HG02943 (cell line): ENCODE data around the gene SOWAHD.
"Not testable (repeated sequence)": the region's sequence is repeated elsewhere in the genome, so short reads cannot be mapped to it uniquely, and the experiment has no call there.

ENCODE experiments used
- ATAC-seq: cut with Tn5 transposase; IDR thresholded peaks from one replicate; pipeline ENCODE4 v1.9.1; 2021; ENCODE audit warnings: mild to moderate bottlenecking, low read depth, moderate library complexity; ENCODE audit not compliant: unreplicated experiment

SOWAHD gene

DNA sequence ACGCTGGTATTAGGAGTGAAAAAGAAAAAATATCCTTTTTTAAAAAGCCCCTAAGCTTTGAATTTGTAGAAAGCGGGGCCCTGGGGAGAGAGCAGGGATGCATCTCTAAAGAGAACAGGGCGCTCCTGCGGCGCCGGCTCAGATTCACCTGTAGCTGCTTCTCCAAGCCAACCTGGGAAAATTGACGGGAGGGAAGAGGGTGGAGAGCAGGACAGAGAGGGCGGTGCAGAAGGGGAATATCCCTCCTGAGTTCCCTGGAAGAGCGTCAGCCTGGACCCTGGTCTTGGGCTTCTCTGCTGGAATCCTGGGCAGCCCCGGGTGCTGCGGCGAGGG, 776 bp upstream of the SOWAHD start:
- no peak for ATAC-seq

DNA sequence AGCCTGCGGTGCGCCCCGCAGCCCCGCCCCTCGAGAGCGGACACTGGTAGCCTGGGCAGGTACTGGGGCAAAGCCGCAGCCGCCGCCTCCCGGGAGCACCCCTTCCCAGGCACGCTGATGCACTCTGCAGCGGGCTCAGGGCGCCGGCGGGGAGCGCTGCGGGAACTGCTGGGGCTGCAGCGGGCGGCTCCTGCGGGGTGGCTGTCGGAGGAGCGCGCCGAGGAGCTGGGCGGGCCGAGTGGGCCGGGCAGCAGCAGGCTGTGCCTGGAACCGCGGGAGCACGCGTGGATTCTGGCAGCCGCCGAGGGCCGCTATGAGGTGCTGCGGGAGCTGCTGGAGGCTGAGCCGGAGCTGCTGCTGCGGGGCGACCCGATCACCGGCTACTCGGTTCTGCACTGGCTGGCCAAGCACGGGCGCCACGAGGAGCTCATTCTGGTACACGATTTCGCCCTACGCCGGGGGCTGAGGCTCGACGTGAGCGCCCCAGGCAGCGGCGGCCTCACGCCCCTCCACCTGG, 401 bp downstream of the SOWAHD start:
- ATAC-seq, result no peak

DNA sequence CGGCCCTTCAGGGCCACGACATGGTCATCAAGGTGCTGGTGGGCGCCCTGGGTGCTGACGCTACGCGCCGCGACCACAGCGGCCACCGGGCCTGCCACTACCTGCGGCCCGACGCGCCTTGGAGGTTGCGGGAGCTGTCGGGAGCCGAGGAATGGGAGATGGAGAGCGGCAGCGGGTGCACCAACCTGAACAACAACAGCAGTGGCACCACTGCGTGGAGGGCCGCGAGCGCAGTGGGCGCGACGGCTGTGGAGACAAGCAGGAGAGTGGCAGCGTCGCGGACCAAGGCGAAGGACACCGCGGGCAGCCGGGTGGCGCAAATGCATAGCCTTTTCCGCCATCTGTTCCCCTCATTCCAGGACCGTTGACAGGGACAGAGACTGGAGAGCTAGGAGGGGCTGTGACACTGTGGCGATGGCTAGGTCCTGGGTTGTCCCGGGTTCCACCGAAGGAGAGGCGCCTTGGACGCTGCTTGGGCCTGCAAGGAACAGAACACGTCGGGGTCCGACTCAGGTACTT, 919 bp downstream of the SOWAHD start:
- no peak for ATAC-seq

DNA sequence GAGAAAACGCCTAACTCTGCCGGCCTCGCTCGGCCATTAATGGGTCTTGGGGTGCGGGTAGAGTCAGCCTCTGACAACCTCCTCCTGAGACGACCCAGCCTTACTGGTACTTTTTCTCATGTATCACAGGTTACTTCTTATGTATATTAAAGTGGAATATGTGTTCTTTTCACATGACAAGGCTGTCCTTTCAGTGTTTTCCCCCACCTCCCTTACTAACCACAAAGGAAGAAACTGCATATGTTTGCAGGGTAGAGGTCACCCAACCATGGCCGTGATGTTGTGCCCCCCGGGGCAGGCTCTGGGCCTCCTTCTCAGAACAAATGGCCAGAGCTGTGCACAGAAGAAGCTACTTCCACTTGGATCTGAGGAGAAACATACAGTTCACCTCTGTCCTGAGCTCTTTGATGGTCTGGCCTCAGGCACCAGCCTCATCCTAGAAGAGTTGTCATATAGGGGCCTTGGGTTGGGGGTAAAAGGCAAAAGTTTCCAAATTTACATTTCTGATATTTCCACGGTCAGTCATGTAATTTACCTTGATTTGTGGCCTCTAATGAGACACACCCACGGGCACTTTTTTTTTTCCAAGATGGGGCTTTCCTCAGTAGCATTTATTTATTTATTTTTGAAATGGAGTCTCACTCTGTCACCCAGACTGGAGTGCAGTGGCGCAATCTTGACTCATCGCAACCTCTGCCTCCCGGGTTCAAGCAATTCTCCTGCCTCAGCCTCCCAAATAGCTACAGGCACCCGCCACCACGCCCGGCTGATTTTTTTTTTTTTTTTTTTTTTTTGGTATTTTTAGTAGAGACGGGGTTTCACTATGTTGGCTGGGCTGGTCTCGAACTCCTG, 1.9 kb downstream of the SOWAHD start:
- no peak for ATAC-seq

DNA sequence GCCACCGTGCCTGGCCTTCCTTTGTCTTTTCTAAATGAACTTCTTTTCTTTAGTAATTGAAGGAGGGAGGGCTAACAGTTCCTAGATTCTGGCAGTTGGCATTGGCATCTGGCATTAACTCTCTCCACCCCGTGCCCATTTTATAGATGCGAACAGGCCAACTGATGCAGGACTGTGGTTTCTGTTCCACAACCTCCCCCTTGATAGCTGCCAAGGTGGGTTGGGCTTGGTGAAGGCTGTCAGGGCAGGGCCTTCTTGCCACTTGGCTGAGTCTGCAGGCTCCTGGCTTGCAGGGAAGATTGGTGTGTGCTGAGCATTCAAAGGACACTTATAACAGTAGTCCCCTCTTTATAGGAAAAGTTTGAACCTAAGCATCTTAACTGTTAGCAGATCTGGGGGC, 4.3 kb downstream of the SOWAHD start:
- ATAC-seq, result no peak

DNA sequence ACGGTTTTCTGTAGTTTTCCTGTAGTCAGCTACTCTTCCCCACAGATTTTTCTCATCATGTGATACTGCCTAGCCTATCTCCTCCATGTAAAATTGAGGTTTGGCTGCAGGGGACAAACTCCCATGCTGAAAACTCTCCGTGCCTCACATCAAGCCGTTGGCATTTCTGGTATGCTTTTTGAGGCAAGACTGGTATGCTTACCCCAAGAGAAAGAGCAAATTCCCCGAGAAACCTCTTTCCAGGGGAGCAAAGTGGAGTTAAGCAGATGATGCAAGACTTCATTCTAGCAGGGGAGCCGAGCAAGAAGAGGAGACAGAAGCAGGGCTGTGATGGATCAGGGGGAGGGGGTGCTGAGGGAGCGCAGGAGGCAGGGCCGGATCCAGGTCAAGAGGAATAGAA, 4.8 kb downstream of the SOWAHD start:
- no peak for ATAC-seq

DNA sequence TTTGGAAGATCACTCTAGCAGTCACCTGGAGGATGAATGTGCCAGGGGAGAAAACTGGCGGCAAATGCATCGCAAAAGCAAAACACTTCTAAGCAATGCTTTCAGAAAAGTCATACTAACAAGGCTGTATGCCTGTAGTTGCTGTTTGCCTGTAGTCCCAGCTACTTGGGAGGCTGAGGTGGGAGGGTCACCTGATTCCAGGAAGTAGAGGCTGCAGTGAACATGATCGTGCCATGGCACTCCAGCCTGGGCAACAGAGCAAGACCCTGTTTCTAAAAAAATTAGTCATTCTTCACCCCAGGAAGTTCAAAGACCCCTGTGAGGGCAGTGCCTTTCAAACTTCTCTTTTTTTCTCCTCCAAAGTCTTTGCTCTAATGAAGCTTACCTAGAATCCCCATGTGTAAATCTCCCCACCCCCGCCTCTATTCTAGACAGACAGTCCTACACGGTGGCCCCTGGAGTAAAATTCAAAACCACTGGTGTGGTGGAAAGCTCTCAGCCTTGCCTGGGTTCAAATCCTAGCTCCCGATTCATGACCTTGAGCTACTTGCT, 5.5 kb downstream of the SOWAHD start:
- no peak for ATAC-seq

DNA sequence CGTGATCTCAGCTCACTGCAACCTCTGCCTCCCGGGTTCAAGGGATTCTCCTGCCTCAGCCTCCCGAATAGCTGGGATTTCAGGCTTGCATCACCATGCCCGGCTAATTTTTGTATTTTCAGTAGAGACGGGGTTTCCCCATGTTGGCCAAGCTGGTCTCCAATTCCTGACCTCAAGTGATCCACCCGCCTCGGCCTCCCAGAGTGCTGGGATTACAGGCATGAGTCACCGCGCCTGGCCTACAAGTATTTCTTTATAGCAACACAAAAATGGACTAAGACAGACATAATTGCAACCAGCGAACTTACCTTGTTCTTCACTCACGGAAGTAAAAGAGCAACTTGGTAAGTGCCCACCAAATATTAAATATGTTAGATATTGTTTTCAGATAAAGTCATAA, 10.0 kb downstream of the SOWAHD start:
- ATAC-seq, result not testable (repeated sequence)

DNA sequence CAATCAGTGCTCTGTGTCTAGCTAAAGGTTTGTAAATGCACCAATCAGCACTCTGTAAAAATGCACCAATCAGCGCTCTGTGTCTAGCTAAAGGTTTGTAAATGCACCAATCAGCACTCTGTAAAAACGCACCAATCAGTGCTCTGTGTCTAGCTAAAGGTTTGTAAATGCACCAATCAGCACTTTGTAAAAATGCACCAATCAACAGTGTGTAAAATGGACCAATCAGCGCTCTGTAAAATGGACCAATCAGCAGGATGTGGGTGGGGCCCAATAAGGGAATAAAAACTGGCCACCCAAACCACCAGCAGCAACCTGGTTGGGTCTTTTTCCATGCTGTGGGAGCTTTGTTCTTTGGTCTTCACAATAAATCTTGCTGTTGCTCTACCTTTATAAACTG, 11.0 kb downstream of the SOWAHD start:
- not testable (repeated sequence) for ATAC-seq

DNA sequence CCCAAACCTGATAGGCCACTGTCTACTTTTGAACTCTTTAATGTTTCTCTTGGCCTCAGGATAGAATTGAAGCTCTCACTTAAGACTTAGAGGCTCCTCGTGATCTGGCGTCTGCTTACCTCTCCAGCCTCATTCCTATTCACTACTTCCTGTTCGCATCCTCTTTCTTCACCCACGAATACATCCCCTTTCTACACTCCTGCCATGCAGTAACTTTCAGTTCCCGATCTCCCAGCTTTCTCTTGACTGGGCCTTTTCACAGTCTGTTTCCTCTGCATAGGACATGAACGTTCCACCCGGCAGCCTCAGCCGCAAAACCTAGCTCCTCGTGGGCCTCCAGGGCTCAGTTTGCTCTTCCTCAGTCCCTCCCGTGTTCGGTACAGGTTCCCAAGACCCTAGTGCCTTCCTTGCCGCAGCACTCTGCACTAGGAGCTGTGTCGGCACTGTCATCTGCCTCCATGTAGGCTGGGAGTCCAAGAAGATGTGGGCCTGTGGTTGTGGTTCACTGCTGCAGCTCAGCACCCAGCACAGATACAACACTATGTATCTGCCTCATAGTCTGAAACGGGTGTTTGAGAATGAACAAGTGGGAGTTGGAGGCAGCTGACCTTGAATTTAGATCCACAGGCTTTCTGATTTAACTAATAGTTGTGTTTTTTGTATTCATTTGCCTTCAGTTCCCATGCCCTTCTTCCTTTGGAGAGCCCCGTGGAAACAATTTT, 17.3 kb downstream of the SOWAHD start:
- ATAC-seq, result no peak

DNA sequence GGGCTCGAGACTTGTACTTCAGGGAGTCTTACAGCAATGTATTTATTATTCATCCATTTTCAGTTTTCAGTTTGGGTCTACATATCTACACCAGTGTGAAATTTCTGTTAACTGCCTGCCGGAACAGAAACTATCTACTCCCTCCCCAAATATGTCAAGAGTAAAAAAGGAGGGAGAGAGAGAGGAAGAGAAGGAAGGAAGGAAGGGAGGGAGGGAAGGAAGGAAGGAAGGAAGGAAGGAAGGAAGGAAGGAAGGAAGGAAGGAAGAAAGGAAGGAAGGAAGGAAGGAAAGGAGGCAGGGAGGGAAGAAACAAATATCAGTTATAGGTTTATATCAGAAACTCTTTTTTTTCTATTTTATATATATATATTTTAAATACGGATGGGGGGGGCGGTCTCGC, 20.4 kb downstream of the SOWAHD start:
- no peak for ATAC-seq

DNA sequence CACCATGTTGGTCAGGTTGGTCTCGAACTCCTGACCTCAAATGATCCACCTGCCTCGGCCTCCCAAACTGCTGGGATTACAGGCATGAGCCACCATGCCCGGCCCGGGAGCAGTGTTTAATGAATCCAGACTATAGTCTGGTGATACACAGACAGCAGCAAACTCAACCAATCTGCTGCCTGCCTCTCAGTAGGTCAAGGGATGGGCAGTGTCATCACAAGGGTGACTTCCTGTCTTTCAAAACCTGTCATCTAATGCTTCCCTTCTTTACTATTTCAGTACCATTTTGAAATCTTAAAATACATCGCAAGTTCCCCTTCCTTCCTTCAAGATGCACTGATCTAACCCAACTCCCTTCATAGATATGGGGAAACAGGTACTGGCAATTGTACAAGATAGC, 24.6 kb downstream of the SOWAHD start:
- ATAC-seq, result no peak

DNA sequence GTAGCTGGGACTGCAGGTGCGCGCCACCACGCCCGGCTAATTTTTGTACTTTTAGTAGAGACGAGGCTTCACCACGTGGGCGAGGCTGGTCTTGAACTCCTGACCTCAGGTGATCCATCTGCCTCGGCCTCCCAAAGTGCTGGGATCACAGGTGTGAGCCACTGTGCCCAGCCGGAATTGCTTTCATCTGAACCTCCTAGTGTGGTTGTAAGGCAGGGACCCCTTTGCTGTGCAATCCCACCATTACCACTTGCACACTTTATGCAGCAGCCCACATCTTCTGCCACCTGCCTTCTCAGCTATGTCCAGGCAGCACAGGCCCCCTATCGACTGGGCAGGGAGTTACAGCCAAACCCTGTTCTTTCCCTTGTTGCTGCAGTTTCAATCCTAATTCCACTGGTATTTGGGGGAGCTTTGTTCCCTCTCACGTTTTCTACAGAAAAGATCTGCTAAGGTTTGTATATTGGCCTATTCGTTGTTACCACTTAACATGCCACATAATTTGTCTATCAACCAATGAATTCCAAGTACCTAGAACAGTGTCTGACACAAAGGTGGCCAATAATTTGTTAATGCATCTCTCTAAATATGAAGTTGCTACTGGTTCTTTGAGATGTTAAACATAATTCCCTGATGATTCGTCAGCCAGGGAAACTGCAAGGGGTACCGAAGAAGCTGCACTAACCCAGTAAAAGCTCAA, 26.5 kb downstream of the SOWAHD start:
- peak; percentile 58 for ATAC-seq

DNA sequence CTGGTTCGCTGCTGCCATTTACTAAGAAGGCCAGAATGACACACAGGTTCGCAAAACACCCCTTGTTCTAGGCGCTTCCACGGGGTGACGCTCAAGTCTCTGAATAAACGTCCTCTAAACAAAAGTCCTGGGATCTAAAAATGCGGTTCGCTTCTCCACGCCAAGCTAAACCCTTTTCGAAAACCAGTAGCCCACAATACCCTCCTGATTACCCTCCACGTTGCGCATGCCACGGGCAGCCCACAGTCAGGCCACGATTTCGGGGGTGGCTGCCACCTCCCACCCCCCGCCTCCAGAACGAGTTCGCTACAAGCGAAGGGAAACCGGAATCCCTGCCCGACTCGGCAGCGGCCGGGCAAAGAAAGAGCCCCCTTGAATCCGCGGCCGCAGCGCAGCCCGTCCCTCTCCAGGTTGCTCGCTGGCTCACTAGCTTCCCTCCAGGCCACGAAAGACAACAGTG, 32.6 kb downstream of the SOWAHD start:
- ATAC-seq, result peak; percentile 31

DNA sequence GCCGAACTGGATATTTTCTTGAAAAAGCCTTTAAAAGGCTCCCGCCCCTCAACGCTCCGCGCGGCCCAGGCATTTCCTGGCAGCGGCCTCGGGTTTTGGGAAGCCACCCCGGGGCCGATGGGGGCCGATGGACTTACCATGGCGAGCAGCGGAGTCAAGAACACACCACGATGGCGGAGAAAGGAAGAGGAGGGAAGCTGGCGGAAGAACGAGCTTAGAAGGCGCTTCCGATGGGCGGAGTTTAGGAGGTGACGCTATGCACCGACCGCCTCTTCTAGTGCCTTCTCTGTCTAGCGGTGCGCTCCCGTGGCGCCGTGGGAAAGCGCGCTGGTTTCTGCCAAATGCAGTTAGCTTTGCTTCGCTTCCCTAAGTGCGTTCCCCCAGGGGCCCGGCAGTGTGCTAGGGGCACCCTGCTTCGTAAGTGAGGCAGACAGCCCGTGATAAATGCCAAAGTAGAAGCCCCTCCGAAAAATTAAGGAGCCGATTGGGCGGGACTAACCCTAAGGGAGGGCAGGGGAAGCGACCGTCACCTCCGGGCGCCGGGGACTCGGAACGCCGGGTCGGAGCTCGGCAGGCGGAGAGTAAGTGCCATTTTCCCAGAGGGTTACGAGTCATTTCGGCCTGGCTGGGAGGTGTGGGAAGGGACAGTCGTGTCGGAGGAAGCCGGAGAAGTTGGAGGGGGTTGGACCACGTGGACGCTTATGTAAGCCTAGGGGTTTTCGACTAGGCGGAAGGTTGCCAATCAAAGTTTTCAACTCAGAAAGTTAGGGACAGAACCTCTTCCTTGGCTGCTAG, 33.2 kb downstream of the SOWAHD start, which contains the start of gene RPL39:
Gene RPL39, minus strand, starts transcription at position 194 of the 795 bp plus-strand sequence. Its CDS starts 54 bp downstream, at position 140.
- ATAC-seq, result peak; percentile 86

DNA sequence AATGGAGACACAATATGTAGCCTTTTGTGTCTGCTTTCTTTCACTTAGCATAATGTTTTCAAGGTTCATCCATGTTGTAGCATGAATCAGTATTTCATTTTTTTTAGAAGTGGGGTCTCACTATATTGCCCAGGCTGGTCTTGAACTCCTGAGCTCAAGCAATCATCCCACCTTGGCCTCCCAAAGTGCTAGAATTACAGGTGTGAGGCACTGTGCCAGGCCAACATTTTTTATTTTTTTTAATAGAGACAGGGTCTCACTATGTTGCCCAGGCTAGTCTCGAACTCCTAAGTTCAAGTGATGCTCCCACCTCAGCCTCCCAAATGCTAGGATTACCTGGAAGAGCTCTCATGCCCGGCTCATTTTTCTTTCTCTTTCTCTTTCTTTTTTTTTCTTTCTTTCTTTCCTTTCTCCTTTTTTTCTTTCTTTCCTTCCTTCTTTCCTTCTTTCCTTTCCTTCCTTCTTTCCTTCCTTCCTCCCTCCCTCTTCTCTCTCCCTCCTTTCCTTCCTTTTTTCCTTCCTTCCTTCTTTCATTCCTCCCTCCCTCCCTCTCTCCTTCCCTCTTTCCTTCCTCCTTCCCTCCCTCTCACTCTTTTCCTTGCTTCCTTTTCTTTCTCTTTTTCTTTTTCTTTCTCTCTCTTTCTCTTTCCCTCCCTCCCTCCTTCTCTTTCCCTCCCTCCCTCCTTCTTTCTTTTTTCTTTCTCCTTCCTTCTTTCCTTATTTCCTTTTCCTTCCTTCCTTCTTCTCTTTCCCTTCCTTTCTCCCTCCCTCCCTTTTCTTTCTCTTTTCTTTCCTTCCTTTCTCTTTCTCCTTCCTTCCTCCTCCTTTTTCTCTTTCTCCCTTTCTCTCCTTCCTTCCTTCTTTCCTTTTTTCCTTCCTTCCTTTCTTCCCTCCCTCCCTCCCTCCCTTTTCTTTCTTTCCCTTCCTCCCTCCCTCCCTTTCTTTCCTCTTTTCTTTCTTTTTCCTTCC, 43.1 kb downstream of the SOWAHD start:
- no peak for ATAC-seq

DNA sequence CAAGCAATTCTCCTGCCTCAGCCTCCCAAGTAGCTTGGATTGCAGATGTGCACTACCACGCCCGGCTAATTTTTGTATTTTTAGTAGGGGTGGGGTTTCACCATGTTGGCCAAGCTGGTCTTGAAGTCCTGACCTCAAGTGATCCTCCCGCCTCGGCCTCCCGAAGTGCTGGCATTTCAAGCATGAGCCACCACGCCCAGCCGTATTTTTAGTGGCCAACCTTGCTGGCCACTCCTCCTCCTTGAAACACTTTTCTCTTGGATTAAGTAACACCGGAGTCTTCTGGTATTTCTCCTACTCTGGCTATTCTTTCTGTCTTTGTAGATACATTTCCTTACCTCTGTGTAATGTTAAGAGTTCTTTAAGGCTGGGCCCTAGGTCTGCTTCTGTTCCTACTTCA, 44.2 kb downstream of the SOWAHD start:
- no peak for ATAC-seq

DNA sequence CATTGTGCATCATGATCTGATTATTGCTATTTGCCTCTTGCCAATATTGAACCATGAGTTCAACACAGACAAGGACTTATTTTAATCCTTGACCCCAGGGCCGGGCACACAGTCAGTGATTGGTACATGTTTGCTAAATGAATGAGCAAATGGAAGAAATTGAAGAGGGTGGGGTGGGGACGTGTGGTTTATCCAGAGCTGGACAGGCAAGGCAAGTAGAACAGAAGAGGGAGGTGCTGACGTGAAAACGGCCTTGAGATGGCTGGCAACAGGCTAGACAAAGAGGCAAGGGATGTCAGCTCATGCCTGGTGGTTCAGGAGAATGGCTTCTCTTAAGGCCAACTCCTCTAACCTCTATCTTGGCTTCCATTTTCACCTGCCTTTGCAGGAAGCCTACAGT, 50.1 kb downstream of the SOWAHD start:
- not testable (repeated sequence) for ATAC-seq
